ENCODE data around the gene WHRN. TPM values are rescaled to one million over a fixed set of nuclear protein-coding genes. Genes with fewer than 3 reads are reported as not detected.

The WHRN gene
- total RNA-seq, 2 donors from 2014 or later: 2.6 to 8.2 TPM

- no peak overlapping the region for H3K27ac ChIP-seq
- TF ChIP-seq CTCF (IDR thresholded peaks at IDR 0.05): no peak
- H3K9me3 ChIP-seq: no peaks in the 10 kb centered on the region
- DNase-seq (ENCODE audit: low spot score): no peak
- no peaks in the 10 kb centered on the region for H3K4me1 ChIP-seq
- no peaks in the 10 kb centered on the region for H3K36me3 ChIP-seq
- no peak overlapping the region for H3K4me3 ChIP-seq
- no peaks in the 10 kb centered on the region for H3K27me3 ChIP-seq
Measured at GRCh38 chr9:114493521-114494184, 11.6 kb downstream of the WHRN start.

GRCh38 chr9:114492991-114493390 is 12.3 kb downstream of the WHRN start:
- no peaks in the 10 kb centered on the region for H3K4me1 ChIP-seq
- no peak overlapping the region for H3K27ac ChIP-seq
- DNase-seq (ENCODE audit: low spot score): no peak
- H3K27me3 ChIP-seq: no peaks in the 10 kb centered on the region
- no peaks in the 10 kb centered on the region for H3K9me3 ChIP-seq
- TF ChIP-seq CTCF (IDR thresholded peaks at IDR 0.05): no peak
- no peaks in the 10 kb centered on the region for H3K36me3 ChIP-seq
- no peak overlapping the region for H3K4me3 ChIP-seq

- no peaks in the 10 kb centered on the region for H3K4me1 ChIP-seq
- no peaks in the 10 kb centered on the region for H3K9me3 ChIP-seq
- H3K36me3 ChIP-seq: no peaks in the 10 kb centered on the region
- H3K27me3 ChIP-seq: no peaks in the 10 kb centered on the region
- no peak for TF ChIP-seq CTCF (IDR thresholded peaks at IDR 0.05)
- H3K4me3 ChIP-seq: no peak overlapping the region
- H3K27ac ChIP-seq: no peak overlapping the region
- no peak for DNase-seq (ENCODE audit: low spot score)
Measured at GRCh38 chr9:114491430-114492003, 13.8 kb downstream of the WHRN start.

GRCh38 chr9:114489928-114490327 is 15.3 kb downstream of the WHRN start:
- Histone ChIP-seq H3K27ac (no peak overlapping the region), H3K4me3 (no peak overlapping the region), H3K27me3 (no peaks in the 10 kb centered on the region), H3K9me3 (no peaks in the 10 kb centered on the region), H3K4me1 (no peaks in the 10 kb centered on the region), H3K36me3 (no peaks in the 10 kb centered on the region)
- TF ChIP-seq CTCF (IDR thresholded peaks at IDR 0.05): no peak
- DNase-seq (ENCODE audit: low spot score): no peak

GRCh38 chr9:114488398-114489129 is 16.7 kb downstream of the WHRN start:
- no peak for TF ChIP-seq CTCF (IDR thresholded peaks at IDR 0.05)
- no peak for DNase-seq (ENCODE audit: low spot score)
- H3K4me3 ChIP-seq: no peak overlapping the region
- H3K27me3 ChIP-seq: no peaks in the 10 kb centered on the region
- H3K27ac ChIP-seq: no peak overlapping the region
- no peaks in the 10 kb centered on the region for H3K4me1 ChIP-seq
- H3K9me3 ChIP-seq: no peaks in the 10 kb centered on the region
- no peaks in the 10 kb centered on the region for H3K36me3 ChIP-seq

Data from right atrium auricular region (tissue), 2 donors.